Measurements from ENCODE around the gene ELP4. TPM values are rescaled to one million over a fixed set of nuclear protein-coding genes. Genes with fewer than 3 reads are reported as not detected.

The ELP4 gene
- total and polyA plus RNA-seq, 2 experiments from 2014 or later: 16.6 to 28.7 TPM

GRCh38 chr11:31512117-31512516 lies 2.5 kb downstream of the ELP4 start:
- H3K27ac ChIP-seq: no peak overlapping the region

DNA sequence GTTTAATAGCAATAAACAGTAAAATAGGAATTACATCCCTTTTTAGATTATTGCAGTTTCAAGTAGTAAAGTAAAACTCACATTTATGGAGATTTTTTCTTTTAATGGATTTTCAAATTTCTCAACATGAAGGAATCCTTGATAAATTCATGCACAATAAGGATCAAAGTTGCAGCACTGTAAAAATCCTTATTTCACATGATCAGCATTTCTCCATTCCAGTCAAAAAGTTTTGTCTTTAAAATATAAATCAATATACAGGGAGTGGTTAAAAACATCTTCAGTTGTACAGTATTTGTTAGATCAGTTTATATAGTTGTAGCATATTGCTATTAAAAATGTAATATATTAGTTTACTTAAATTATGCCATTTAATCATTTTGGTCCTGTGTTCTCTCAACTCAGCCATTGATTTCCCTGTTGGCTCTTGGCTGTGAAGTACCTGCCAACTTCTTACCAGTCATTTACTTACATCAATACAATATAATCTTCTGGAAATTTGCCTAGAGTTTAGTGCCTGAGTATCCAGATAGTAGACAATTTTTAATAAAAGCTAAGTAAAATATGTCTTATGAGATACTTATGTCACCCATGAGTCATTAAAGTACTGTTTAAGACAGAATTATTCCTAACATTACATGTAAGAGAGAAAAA lies 12.1 kb downstream of the ELP4 start:
- no peak overlapping the region for H3K27ac ChIP-seq
- no peaks in the 10 kb centered on the region for H3K4me1 ChIP-seq (ENCODE audit: low read depth)
- no peaks in the 10 kb centered on the region for H3K9me3 ChIP-seq (ENCODE audit: low read depth)
- no peaks in the 10 kb centered on the region for H3K36me3 ChIP-seq
- H3K27me3 ChIP-seq: no peaks in the 10 kb centered on the region
- no peak for DNase-seq (ENCODE audit: low read depth in 1 of 2, low spot score in 1 of 2)
- no peak overlapping the region for H3K4me3 ChIP-seq
- TF ChIP-seq, protein P1, sequence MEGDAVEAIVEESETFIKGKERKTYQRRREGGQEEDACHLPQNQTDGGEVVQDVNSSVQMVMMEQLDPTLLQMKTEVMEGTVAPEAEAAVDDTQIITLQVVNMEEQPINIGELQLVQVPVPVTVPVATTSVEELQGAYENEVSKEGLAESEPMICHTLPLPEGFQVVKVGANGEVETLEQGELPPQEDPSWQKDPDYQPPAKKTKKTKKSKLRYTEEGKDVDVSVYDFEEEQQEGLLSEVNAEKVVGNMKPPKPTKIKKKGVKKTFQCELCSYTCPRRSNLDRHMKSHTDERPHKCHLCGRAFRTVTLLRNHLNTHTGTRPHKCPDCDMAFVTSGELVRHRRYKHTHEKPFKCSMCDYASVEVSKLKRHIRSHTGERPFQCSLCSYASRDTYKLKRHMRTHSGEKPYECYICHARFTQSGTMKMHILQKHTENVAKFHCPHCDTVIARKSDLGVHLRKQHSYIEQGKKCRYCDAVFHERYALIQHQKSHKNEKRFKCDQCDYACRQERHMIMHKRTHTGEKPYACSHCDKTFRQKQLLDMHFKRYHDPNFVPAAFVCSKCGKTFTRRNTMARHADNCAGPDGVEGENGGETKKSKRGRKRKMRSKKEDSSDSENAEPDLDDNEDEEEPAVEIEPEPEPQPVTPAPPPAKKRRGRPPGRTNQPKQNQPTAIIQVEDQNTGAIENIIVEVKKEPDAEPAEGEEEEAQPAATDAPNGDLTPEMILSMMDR (IDR thresholded peaks at IDR 0.05; ENCODE audit: low read depth, low read length): no peak

More at GRCh38 chr11:31512117-31512516, 2.5 kb downstream of the ELP4 start:
- TF ChIP-seq, protein P1 (IDR thresholded peaks at IDR 0.05; ENCODE audit: low read depth, low read length): no peak
- no peaks in the 10 kb centered on the region for H3K36me3 ChIP-seq
- H3K4me1 ChIP-seq (ENCODE audit: low read depth): peaks cover 10% of the 10 kb centered on the region
- no peaks in the 10 kb centered on the region for H3K27me3 ChIP-seq
- DNase-seq (ENCODE audit: low read depth in 1 of 2, low spot score in 1 of 2): no peak
- no peaks in the 10 kb centered on the region for H3K9me3 ChIP-seq (ENCODE audit: low read depth)
- H3K4me3 ChIP-seq: no peak overlapping the region

DNA sequence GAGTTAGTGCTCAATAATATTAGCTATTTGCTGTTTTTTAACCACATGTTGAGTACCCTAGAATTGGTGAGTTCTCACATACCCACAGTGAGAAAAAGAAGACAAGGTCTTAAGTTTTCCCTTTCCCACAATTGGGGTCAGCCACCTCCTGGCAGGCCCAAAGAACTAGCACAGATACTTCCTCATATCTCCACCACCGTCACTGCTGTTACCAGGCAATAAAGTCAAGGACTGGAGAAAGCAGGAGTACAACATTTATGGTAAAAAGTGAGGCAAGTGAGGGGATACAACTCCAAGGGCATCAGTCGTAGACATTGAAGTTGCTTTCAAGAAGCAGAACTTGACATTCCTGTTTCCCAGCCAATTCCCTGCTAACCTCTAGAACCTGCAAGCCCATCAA lies 19.6 kb downstream of the ELP4 start:
- DNase-seq (ENCODE audit: low read depth in 1 of 2, low spot score in 1 of 2): no peak
- Histone ChIP-seq H3K9me3 (ENCODE audit: low read depth) (no peaks in the 10 kb centered on the region), H3K4me3 (no peak overlapping the region), H3K27ac (no peak overlapping the region), H3K27me3 (no peaks in the 10 kb centered on the region), H3K4me1 (ENCODE audit: low read depth) (peaks cover 7% of the 10 kb centered on the region), H3K36me3 (no peaks in the 10 kb centered on the region)
- TF ChIP-seq, protein P1 (IDR thresholded peaks at IDR 0.05; ENCODE audit: low read depth, low read length): no peak

GRCh38 chr11:31529701-31530100 lies 20.1 kb downstream of the ELP4 start:
- no peak for DNase-seq (ENCODE audit: low read depth in 1 of 2, low spot score in 1 of 2)
- Histone ChIP-seq H3K27me3 (no peaks in the 10 kb centered on the region), H3K27ac (no peak overlapping the region), H3K4me3 (no peak overlapping the region), H3K36me3 (no peaks in the 10 kb centered on the region), H3K4me1 (ENCODE audit: low read depth) (peaks cover 7% of the 10 kb centered on the region), H3K9me3 (ENCODE audit: low read depth) (no peaks in the 10 kb centered on the region)
- TF ChIP-seq, protein P1 (IDR thresholded peaks at IDR 0.05; ENCODE audit: low read depth, low read length): no peak

DNA sequence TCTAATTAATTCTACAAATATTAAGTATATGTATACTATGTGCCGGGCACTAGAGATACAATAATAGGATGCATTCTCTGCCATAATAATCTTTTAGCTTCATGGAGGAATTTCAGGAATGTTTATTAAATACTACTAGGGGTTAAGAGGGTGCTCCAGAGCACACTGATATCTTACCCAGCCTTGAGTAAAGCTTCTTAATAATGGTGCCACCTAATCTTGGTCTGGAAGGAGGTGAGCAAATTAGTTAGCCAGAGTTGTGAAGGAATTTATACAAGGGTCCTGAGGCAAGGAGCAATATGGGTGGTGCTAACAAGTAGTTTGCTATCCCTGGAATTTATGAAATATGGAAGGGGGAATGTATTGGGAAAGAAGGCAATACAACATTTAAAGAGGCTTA lies 21.7 kb downstream of the ELP4 start:
- no peaks in the 10 kb centered on the region for H3K36me3 ChIP-seq
- no peak for DNase-seq (ENCODE audit: low read depth in 1 of 2, low spot score in 1 of 2)
- H3K4me3 ChIP-seq: no peak overlapping the region
- H3K4me1 ChIP-seq (ENCODE audit: low read depth): peaks cover 7% of the 10 kb centered on the region
- H3K27me3 ChIP-seq: no peaks in the 10 kb centered on the region
- no peak overlapping the region for H3K27ac ChIP-seq
- TF ChIP-seq, protein P1 (IDR thresholded peaks at IDR 0.05; ENCODE audit: low read depth, low read length): no peak
- no peaks in the 10 kb centered on the region for H3K9me3 ChIP-seq (ENCODE audit: low read depth)

Measured in cardiac muscle cell (in vitro differentiated cells and primary cell).